Right forelimb (tissue), 1 donor: ENCODE measurements around the gene C22orf15.

Source experiments
- DNase-seq: peaks from one replicate; pipeline ENCODE4 v3.0.0-alpha.2; 2018

C22orf15 gene

GRCh38 chr22:23774114-23774921 is 11.5 kb downstream of the C22orf15 start:
- no peak for DNase-seq

- DNase-seq: no peak
These were observed 12.2 kb downstream of the C22orf15 start for GRCh38 chr22:23774922-23775436.

- DNase-seq: no peak
These were observed 13.1 kb downstream of the C22orf15 start for GRCh38 chr22:23775779-23776375.

GRCh38 chr22:23777776-23778576 is 15.2 kb downstream of the C22orf15 start:
- no peak for DNase-seq

- DNase-seq: no peak
These were observed 15.7 kb downstream of the C22orf15 start for GRCh38 chr22:23778577-23778900.

GRCh38 chr22:23779083-23779482 is 16.3 kb downstream of the C22orf15 start:
- no peak for DNase-seq

GRCh38 chr22:23779731-23780130 is 16.9 kb downstream of the C22orf15 start:
- no peak for DNase-seq

- no peak for DNase-seq
These were observed 17.5 kb downstream of the C22orf15 start for GRCh38 chr22:23780146-23780748.

GRCh38 chr22:23781065-23781464 is 18.3 kb downstream of the C22orf15 start:
- no peak for DNase-seq

- no peak for DNase-seq
These were observed 18.9 kb downstream of the C22orf15 start for GRCh38 chr22:23781511-23782183.

GRCh38 chr22:23782252-23782651 is 19.5 kb downstream of the C22orf15 start:
- no peak for DNase-seq

GRCh38 chr22:23782703-23783102 is 19.9 kb downstream of the C22orf15 start:
- no peak for DNase-seq

- no peak for DNase-seq
These were observed 20.7 kb downstream of the C22orf15 start for GRCh38 chr22:23783265-23784150.

- no peak for DNase-seq
These were observed 21.5 kb downstream of the C22orf15 start for GRCh38 chr22:23784215-23784732.

GRCh38 chr22:23786261-23786710 is 23.5 kb downstream of the C22orf15 start:
- no peak for DNase-seq

- DNase-seq: peak; percentile 95
These were observed 24.2 kb downstream of the C22orf15 start, which contains the start of gene SMARCB1 for GRCh38 chr22:23786752-23787599. Gene SMARCB1 (plus strand): TSS chr22:23786966. CDS start chr22:23787170, 204 bp downstream.

GRCh38 chr22:23787600-23787896 is 24.8 kb downstream of the C22orf15 start:
- no peak for DNase-seq

GRCh38 chr22:23787910-23788309 is 25.1 kb downstream of the C22orf15 start:
- no peak for DNase-seq

GRCh38 chr22:23789121-23789520 is 26.3 kb downstream of the C22orf15 start:
- no peak for DNase-seq

GRCh38 chr22:23789638-23790037 is 26.8 kb downstream of the C22orf15 start:
- DNase-seq: no peak
